ENCODE results near the gene SMNDC1. TPM values are rescaled to one million over a fixed set of nuclear protein-coding genes. Genes with fewer than 3 reads are reported as not detected.

Gene SMNDC1
- total and polyA plus RNA-seq, 10 of the 15 experiments (the other 5 are each of a cell fraction or from before 2014, with no cell fraction given) = 4.6 to 37.2 (median 18.1) TPM

- SMC1A ChIA-PET (ENCODE audit: uncharacterized antibody, unreplicated experiment) = interaction anchor here (0.5 to 1.6 kb wide), 2 partner anchors 14 to 384 kb away, joined by 3 to 8 read pairs; no protein-coding TSS in a partner anchor
These were observed 43.6 kb upstream of the SMNDC1 start for GRCh38 chr10:110348336-110348735.

More at GRCh38 chr10:110348336-110348735, 43.6 kb upstream of the SMNDC1 start:
- intact Hi-C loops (cut with micrococcal nuclease; ENCODE audit: unreplicated experiment) (no loop called here), in situ Hi-C loops (cut with MboI) (no loop called here)
- H3K79me2 ChIP-seq (ENCODE audit: control insufficient read depth, insufficient read depth, low read length) = no peaks in the 10 kb centered on the region
- H2AFZ ChIP-seq (ENCODE audit: control insufficient read depth, low read depth, low read length) = no peak overlapping the region
- no peaks in the 10 kb centered on the region; the same call in 1 of the 2 replicates for H3K4me1 ChIP-seq (ENCODE audit: control insufficient read depth, insufficient read depth, low read length)
- ChIA-PET RAD21 (ENCODE audit: unreplicated experiment) (no interaction called here), CTCF (no interaction called here), POLR2A (no interaction called here)
- H3K36me3 ChIP-seq (ENCODE audit: control insufficient read depth in 2 of 2, insufficient read depth in 2 of 2, low read length in 1 of 2) = no peaks in the 10 kb centered on the region
- H3K9me3 ChIP-seq (replicated peaks; ENCODE audit: control insufficient read depth, insufficient read depth, low read length) = no peaks in the 10 kb centered on the region
- TF ChIP-seq HCFC1 (IDR thresholded peaks at IDR 0.05; ENCODE audit: low read length) (no peak), DPF2 (IDR thresholded peaks at IDR 0.05) (no peak), ESRRA (IDR thresholded peaks at IDR 0.05; ENCODE audit: low read length) (no peak), E2F4 (IDR thresholded peaks at IDR 0.05; ENCODE audit: low read depth, low read length) (no peak), REST (IDR thresholded peaks at IDR 0.05; ENCODE audit: low read depth, low read length) (no peak), SPI1 (IDR thresholded peaks at IDR 0.05; ENCODE audit: borderline replicate concordance, insufficient read depth, low read depth, low read length) (peak; percentile 58), JUNB (IDR thresholded peaks at IDR 0.05) (no peak), ZZZ3 (IDR thresholded peaks at IDR 0.05; ENCODE audit: control insufficient read depth, insufficient read length, low read depth) (no peak), RCOR1 (conservative IDR thresholded peaks at IDR 0.05; ENCODE audit: low read depth, low read length) (no peak)
- H3K27me3 ChIP-seq (replicated peaks in 1 of 2; ENCODE audit: control insufficient read depth in 2 of 2, insufficient read depth in 2 of 2, low read length in 1 of 2) = no peaks in the 10 kb centered on the region
- no peak overlapping the region for H3K4me2 ChIP-seq (ENCODE audit: control insufficient read depth, insufficient read depth)
- FAIRE-seq = no peak
- no peak overlapping the region for H3K9ac ChIP-seq (ENCODE audit: control insufficient read depth, insufficient read depth, low read length)
- no peak; the same call in 2 of the 3 replicates for ATAC-seq
- no peak overlapping the region for H3K27ac ChIP-seq (ENCODE audit: control insufficient read depth, insufficient read depth)
- H3K4me3 ChIP-seq = no peak overlapping the region
- BruUV-seq (replicated peaks) = no TSS peak
- no peak for DNase-seq (ENCODE audit: low read depth, low spot score)
- H4K20me1 ChIP-seq (ENCODE audit: control insufficient read depth, insufficient read depth) = no peaks in the 10 kb centered on the region
